Activated CD8-positive, alpha-beta memory T cell treated with anti-CD3 and anti-CD28 coated beads, Interleukin-2, amount 10 ng/mL, durations not matched to agents 7 days and 5 days (primary cell): ENCODE results near the gene VAT1L. TPM values are rescaled to one million over a fixed set of nuclear protein-coding genes. Genes with fewer than 3 reads are reported as not detected.

Source experiments
- ATAC-seq: fragments of 150-1000 bp; cut with Tn5 transposase; one replicate; pipeline ENCODE4 v1.10.0; 2021; ENCODE audit warnings: moderate library complexity
- CTCF ChIA-PET: fragments of 350-600 bp; sonication (Branson Sonifier 250); formaldehyde crosslinking; loops from one replicate; lab custom pipeline; 2021; ENCODE audit warnings: antibody characterized with exemption; lab: Charles Lee
- DNase-seq: peaks from one replicate; pipeline ENCODE4 v3.0.0-alpha.2; 2020
- H3K27ac Mint-ChIP-seq: one replicate; pipeline ENCODE4 v1.8.0; 2021; ENCODE audit warnings: mild to moderate bottlenecking, mixed read lengths
- H3K27me3 Mint-ChIP-seq: one replicate; pipeline ENCODE4 v1.8.0; 2021; ENCODE audit warnings: mixed read lengths
- H3K36me3 Mint-ChIP-seq: one replicate; pipeline ENCODE4 v1.8.0; 2021; ENCODE audit warnings: mild to moderate bottlenecking, mixed read lengths
- H3K4me1 Mint-ChIP-seq: one replicate; pipeline ENCODE4 v1.8.0; 2021; ENCODE audit warnings: mixed read lengths
- H3K4me3 Mint-ChIP-seq: one replicate; pipeline ENCODE4 v1.8.0; 2021; ENCODE audit warnings: mild to moderate bottlenecking, moderate library complexity, mixed read lengths
- H3K9me3 Mint-ChIP-seq: one replicate; pipeline ENCODE4 v1.8.0; 2022; ENCODE audit warnings: low read depth, mixed read lengths
- total RNA-seq, 2 experiments: library from RNA; stranded (reverse); gene quantifications; one replicate each; pipeline ENCODE4 v1.2.3, GENCODE V29; 2021

Gene VAT1L
- total RNA-seq, 2 experiments from 2014 or later = not detected

DNA sequence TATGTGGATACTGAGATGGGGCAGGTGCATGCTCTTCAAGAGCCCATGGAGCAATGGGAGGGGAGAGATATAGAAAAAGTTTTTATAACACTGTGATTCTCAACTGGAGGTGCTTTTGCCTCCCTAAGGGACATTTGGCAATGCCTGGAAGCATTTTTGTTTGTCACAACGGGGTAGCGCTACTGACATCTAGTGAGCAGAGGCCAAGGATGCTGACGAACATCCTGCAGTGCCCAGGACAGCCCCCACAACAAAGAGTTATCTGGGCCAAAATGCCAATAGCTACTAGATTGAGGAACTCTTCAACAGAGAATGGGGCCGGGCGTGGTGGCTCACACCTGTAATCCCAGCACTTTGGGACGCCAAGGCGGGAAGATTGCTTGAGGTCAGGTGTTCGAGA, 166.8 kb downstream of the VAT1L start:
- no peaks in the 10 kb centered on the region for H3K9me3 Mint-ChIP-seq
- no peaks in the 10 kb centered on the region for H3K4me1 Mint-ChIP-seq
- CTCF ChIA-PET = no interaction called here
- no peak overlapping the region for H3K27ac Mint-ChIP-seq
- H3K36me3 Mint-ChIP-seq = no peaks in the 10 kb centered on the region
- no peak overlapping the region for H3K4me3 Mint-ChIP-seq
- ATAC-seq (no peak), DNase-seq (no peak)
- no peaks in the 10 kb centered on the region for H3K27me3 Mint-ChIP-seq

DNA sequence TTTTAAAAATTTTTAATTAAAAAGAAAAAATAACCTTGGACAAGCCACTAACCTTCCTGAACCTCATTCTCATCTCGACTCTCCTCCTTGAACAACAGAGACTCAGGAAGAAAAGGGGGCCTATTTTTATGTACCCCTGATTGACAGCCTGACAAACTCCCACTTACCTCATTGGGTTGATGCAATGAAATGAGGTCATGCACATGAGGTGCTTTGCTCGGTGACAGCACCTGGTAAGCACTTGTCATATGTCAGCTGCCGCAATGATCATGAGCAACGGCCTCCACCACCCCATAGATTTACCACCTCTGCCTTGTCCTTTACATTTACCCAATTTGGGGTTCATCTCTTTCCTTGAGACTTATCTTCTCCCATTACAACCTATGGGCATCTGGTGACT, 167.9 kb downstream of the VAT1L start:
- Mint-ChIP-seq H3K36me3 (no peaks in the 10 kb centered on the region), H3K4me3 (no peak overlapping the region), H3K9me3 (no peaks in the 10 kb centered on the region), H3K4me1 (no peaks in the 10 kb centered on the region), H3K27me3 (no peaks in the 10 kb centered on the region), H3K27ac (no peak overlapping the region)
- no peak for ATAC-seq
- no peak for DNase-seq
- CTCF ChIA-PET = no interaction called here

DNA sequence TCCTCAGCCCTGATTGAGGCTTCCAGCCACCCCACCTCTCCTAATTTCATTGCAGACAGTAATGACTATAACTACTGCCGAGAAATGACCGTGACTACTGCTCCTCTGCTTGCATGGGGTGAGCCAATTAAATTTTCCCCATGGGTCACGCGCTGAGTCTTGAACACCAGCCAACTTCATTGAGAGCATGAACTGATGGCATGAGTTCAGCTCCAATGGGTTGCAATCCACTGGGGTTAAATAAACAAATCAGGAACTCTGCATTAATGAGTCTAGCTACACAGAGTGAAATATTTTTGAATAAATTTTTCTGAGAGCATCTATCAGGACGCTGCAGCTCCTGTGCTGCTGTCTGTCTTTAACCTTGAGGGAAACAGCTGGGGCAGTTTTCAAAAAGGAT, 172.4 kb downstream of the VAT1L start:
- Mint-ChIP-seq H3K27me3 (peaks cover 11% of the 10 kb centered on the region), H3K9me3 (no peaks in the 10 kb centered on the region), H3K4me3 (no peak overlapping the region), H3K4me1 (peaks cover 3% of the 10 kb centered on the region), H3K27ac (no peak overlapping the region), H3K36me3 (no peaks in the 10 kb centered on the region)
- ATAC-seq (no peak), DNase-seq (no peak)
- CTCF ChIA-PET = no interaction called here

DNA sequence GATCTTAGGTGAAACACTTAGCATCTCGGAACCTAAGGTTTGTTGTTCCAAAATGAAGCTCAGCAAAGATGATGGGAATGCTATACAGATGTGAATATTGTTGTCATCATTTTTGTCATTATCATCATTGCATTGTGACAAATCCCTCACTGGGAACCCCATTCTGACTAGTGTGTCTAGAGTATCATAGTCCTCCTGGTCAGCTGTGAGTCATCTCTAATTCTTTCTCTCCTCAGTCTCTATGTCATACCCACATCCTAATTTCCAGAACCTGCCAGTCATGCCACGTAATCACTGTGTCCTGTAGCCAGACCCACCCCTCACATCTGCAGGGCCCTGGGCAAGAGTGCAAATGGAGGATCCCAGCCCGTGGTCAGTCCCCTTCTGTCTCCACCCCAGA, 173.4 kb downstream of the VAT1L start:
- Mint-ChIP-seq H3K27me3 (peaks cover 18% of the 10 kb centered on the region), H3K36me3 (no peaks in the 10 kb centered on the region), H3K4me1 (peaks cover 3% of the 10 kb centered on the region), H3K9me3 (no peaks in the 10 kb centered on the region), H3K27ac (no peak overlapping the region), H3K4me3 (no peak overlapping the region)
- DNase-seq (no peak), ATAC-seq (no peak)
- CTCF ChIA-PET = no interaction called here

DNA sequence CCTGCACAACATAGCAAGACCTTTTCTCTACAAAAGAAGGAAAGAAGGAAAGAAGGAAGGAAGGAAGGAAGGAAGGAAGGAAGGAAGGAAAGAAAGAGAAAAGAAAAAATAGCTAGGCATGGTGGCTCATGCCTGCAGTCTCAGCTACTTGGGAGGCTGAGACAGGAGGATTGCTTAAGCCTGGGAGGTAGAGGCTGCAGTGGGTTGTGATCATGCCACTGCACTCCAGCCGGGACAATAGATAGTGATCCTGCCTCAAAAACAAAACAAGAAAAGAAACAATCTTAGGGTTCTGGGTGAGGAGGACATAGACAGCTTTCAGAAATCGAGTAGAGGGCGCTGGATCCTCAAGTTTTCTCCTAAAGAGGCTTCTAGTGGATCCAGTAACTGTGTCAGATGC, 174.3 kb downstream of the VAT1L start:
- peaks cover 23% of the 10 kb centered on the region for H3K27me3 Mint-ChIP-seq
- CTCF ChIA-PET = no interaction called here
- H3K36me3 Mint-ChIP-seq = no peaks in the 10 kb centered on the region
- no peak overlapping the region for H3K4me3 Mint-ChIP-seq
- H3K27ac Mint-ChIP-seq = no peak overlapping the region
- DNase-seq (no peak), ATAC-seq (no peak)
- H3K9me3 Mint-ChIP-seq = no peaks in the 10 kb centered on the region
- peaks cover 3% of the 10 kb centered on the region for H3K4me1 Mint-ChIP-seq

DNA sequence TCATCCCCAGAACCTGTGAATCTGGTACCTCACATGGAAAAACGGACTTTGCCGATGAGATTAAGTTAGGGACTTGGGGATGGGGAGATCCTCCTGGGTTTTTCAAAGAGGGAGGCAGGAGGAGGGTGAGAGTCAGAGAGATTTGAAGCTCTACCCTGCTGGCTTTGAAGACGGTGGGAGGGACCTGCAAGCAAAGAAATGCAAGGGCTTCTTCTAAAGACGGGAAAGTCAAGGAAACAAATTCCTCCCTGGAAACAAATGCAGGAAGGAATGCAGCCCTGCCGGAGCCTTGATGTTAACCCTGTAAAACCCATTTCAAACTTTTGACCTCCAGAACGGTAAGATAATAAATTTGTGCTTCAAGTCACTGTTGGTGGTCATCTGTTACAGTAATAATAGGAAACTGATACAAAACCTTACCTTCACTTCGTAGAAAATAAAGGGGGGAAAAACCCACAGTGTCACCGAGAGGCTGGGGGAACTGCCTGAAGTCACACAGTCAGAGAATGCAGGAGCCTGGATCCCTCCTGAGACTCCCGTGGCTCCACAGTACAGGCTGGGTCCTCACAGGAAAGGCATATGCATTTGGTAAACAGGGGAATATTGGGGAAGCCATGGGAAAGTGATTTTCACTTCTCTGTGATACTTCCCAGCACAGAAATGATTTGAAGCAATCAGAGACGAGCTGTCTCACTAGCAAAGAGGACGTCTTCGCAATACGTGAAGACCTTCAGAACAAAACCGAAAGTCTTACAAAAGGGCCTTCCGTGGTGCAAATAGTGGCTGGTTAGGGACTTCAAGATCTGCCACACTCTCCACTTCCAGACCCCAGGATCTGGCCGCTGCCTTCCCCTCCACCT, 175.1 kb downstream of the VAT1L start:
- peak overlapping the region; percentile 14 for H3K27ac Mint-ChIP-seq
- no peaks in the 10 kb centered on the region for H3K9me3 Mint-ChIP-seq
- peak overlapping the region; percentile 27 for H3K4me3 Mint-ChIP-seq
- peaks cover 25% of the 10 kb centered on the region for H3K27me3 Mint-ChIP-seq
- ATAC-seq = no peak
- H3K4me1 Mint-ChIP-seq = peaks cover 3% of the 10 kb centered on the region
- no peaks in the 10 kb centered on the region for H3K36me3 Mint-ChIP-seq
- DNase-seq = no peak
- CTCF ChIA-PET = interaction anchor here (1.1 kb wide), 1 partner anchor 40 kb away, joined by 3 read pairs; no protein-coding TSS in a partner anchor

DNA sequence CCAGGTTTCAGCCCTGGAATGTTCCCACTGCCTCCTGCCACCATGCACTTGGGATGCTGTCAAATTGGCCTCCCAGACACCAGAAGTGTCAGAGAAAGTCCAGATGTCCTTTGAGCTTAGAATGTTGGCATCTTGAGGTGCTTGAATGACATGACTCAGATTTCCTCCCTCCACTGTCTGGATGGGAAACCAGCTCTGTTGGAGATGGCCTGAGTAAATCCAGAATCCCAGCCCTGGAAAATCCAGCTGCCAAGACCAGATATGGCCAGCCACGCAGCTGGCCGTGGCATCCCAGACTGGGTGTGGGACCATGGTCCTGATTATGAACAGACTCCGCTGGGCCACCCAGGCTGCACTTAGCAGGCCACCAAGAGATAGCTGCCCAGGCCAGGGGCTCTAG, 177.0 kb downstream of the VAT1L start:
- H3K27ac Mint-ChIP-seq = no peak overlapping the region
- DNase-seq = no peak
- CTCF ChIA-PET = interaction anchor here (1.6 kb wide), 1 partner anchor 15 kb away, joined by 3 read pairs; no protein-coding TSS in a partner anchor
- H3K4me1 Mint-ChIP-seq = peaks cover 3% of the 10 kb centered on the region
- H3K36me3 Mint-ChIP-seq = no peaks in the 10 kb centered on the region
- H3K4me3 Mint-ChIP-seq = no peak overlapping the region
- H3K9me3 Mint-ChIP-seq = no peaks in the 10 kb centered on the region
- peaks cover 32% of the 10 kb centered on the region for H3K27me3 Mint-ChIP-seq
- no peak for ATAC-seq

DNA sequence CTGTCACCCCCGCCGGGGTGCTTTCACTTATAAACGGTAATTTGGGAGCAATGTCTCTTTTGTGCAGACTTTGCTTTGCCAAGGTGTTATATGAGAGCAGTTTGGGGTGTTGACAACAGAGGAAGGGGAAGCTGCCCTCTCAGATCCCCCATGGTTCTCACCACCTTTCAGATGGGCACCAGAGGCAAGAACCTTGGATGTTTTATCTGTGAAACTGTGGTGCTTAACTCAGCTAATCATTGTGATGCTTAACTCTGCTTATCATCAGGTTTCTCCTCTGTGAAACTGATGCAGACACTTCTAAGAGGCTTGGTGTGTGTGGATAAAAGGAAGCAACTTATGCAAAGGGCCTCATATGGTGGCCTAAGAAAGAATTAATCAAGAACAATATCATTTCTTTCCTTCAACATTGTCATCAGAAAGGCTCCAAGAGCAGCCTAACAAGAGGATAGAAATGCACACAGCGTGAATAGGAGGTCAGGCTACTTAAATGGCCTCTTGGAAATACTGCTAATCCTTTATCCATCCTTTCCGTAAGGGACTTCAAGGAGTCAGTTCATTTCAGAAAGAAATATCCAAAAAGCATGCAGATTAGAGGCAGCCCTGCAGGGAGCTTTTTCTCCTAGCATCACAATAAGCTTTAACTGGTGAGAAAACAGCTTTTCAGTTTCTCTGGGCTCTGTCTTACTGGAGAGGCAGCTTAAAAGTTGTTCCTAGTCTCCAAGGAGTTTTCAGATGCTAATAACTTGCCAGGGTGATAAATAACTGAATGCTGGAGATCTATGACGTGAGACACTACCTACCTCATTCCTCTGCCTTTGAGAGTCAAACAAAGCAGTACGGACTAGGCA, 178.9 kb downstream of the VAT1L start:
- ATAC-seq (no peak), DNase-seq (no peak)
- CTCF ChIA-PET = interaction anchor here (0.7 to 1.2 kb wide), 2 partner anchors 36 to 293 kb away, joined by 3 read pairs; no protein-coding TSS in a partner anchor
- Mint-ChIP-seq H3K9me3 (no peaks in the 10 kb centered on the region), H3K36me3 (no peaks in the 10 kb centered on the region), H3K4me1 (peaks cover 3% of the 10 kb centered on the region), H3K27ac (no peak overlapping the region), H3K27me3 (peaks cover 36% of the 10 kb centered on the region), H3K4me3 (no peak overlapping the region)

DNA sequence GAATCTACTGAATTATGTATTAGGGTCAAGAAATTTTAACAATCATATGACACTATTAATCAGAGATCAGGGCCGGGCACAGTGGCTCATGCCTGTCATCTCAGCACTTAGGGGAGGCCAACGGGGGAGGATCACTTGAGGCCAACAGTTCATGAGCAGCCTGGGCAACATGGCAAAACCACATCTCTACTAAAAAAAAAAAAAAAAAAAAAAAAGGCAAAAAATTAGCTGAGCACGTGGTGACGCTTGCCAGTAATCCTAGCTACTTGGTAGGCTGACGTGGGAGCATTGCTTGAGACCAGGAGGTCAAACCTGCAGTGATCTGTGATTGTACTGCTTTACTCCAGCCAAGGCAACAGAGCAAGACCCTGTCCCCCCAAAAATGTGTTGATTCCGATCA, 181.5 kb downstream of the VAT1L start:
- H3K4me1 Mint-ChIP-seq = no peaks in the 10 kb centered on the region
- no peak for ATAC-seq
- DNase-seq = no peak
- no peak overlapping the region for H3K27ac Mint-ChIP-seq
- CTCF ChIA-PET = interaction anchor here (0.6 to 1.5 kb wide), 3 partner anchors 33 to 302 kb away, joined by 3 to 6 read pairs (median 3); no protein-coding TSS in a partner anchor
- H3K36me3 Mint-ChIP-seq = no peaks in the 10 kb centered on the region
- peaks cover 24% of the 10 kb centered on the region for H3K27me3 Mint-ChIP-seq
- no peaks in the 10 kb centered on the region for H3K9me3 Mint-ChIP-seq
- no peak overlapping the region for H3K4me3 Mint-ChIP-seq

DNA sequence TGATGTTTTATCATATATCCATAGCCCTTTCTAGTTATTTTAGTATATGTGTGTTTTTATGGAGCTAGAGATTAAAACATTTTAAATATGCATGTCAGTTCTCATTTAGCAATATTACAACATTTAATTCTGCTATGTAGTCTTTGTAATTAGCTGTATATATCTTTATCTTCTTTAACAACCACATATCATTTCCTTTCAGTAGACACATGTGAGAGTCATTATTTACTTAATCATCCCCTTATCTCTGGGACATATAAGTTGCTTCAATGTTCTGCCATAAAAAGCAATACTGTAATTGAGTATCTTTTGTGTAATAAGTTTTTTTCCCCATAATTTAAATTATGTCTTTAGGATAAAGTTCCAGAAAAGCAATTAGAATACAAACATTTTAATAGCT, 182.0 kb downstream of the VAT1L start:
- H3K4me1 Mint-ChIP-seq = no peaks in the 10 kb centered on the region
- peaks cover 24% of the 10 kb centered on the region for H3K27me3 Mint-ChIP-seq
- DNase-seq (no peak), ATAC-seq (no peak)
- CTCF ChIA-PET = interaction anchor here (0.6 to 1.5 kb wide), 5 partner anchors 33 to 303 kb away, joined by 3 to 6 read pairs (median 3); no protein-coding TSS in a partner anchor
- no peak overlapping the region for H3K4me3 Mint-ChIP-seq
- no peak overlapping the region for H3K27ac Mint-ChIP-seq
- H3K9me3 Mint-ChIP-seq = no peaks in the 10 kb centered on the region
- H3K36me3 Mint-ChIP-seq = no peaks in the 10 kb centered on the region

DNA sequence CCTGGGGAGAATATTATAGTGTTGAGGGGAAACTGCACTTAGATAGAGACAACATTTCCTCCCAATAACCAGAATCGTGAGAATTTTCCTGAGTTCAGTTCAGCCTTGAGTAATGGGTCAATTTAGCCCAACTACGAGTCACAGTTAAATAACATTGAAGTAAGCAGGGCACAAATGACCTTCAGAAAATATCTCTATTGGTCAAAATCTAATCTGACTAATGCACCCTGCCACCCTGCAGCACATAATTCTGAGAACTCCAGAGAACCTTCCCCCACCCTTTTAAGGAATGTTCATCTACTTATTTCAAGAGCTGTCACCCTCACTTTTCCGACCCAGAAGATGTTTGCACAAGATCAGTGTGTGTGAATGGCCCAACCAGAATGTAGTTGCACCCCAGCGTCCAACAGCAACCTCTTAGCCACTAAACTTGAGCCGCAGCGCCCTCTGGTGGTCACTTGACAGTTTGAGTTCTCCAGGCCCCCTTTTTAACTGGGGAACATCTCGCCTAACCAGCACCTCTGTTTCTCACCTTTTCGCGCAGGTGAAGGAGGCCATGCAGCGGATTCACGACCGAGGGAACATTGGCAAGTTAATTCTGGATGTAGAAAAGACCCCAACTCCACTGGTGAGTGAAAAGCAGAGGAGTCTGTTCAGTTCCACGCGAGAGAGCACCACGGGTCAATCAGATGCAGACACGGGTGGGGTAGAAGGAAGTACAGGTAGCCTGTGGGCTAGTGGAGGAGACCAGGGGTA, 183.1 kb downstream of the VAT1L start:
- ATAC-seq = peak; percentile 49
- no peak overlapping the region for H3K4me3 Mint-ChIP-seq
- H3K27me3 Mint-ChIP-seq = peaks cover 21% of the 10 kb centered on the region
- no peaks in the 10 kb centered on the region for H3K4me1 Mint-ChIP-seq
- peak; percentile 80 for DNase-seq
- H3K36me3 Mint-ChIP-seq = no peaks in the 10 kb centered on the region
- no peak overlapping the region for H3K27ac Mint-ChIP-seq
- no peaks in the 10 kb centered on the region for H3K9me3 Mint-ChIP-seq
- CTCF ChIA-PET = interaction anchor here (0.8 to 1.5 kb wide), 4 partner anchors 32 to 297 kb away, joined by 3 to 6 read pairs (median 3); no protein-coding TSS in a partner anchor

DNA sequence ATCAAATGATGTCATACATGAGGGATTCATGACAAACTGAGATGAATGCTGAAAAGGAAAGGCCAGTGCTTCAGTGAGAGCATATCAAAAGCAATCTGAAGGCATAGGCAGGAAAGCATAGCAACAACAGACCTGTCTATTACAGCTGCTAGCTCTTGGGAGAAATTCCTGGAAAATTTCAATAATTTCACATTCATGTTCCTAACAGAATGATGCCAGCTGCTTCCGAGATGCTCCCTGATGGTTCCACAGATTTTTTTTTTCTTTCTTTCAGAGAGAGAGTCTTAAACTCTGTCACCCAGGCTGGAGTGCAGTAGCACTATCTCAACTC, 183.7 kb downstream of the VAT1L start:
- Mint-ChIP-seq H3K4me3 (no peak overlapping the region), H3K4me1 (no peaks in the 10 kb centered on the region), H3K27me3 (peaks cover 17% of the 10 kb centered on the region), H3K9me3 (no peaks in the 10 kb centered on the region), H3K27ac (no peak overlapping the region), H3K36me3 (no peaks in the 10 kb centered on the region)
- CTCF ChIA-PET = interaction anchor here (0.6 to 1.5 kb wide), 3 partner anchors 31 to 494 kb away, joined by 3 read pairs; no protein-coding TSS in a partner anchor
- ATAC-seq (no peak), DNase-seq (no peak)

DNA sequence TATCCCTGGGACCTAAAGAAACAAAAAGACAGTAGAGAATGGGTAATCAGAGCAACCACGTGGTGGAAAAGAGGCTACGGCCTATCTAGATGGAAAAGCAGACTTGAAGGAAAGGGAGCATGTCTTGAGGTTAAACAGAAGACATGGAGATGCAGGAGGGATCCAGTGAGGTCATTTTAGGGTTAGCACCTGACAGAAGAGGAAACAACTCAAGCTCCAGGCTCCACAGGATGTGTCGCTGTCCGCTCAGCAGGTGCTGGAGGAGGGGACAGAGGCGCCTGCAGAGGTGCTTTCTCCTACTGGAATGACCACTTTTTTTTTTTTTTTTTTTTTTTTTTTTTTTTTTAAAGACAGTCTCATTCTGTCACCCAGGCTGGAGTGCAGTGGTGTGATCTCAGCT, 186.5 kb downstream of the VAT1L start:
- Mint-ChIP-seq H3K9me3 (no peaks in the 10 kb centered on the region), H3K4me3 (no peak overlapping the region), H3K4me1 (no peaks in the 10 kb centered on the region), H3K36me3 (no peaks in the 10 kb centered on the region), H3K27me3 (peaks cover 11% of the 10 kb centered on the region), H3K27ac (no peak overlapping the region)
- ATAC-seq = no peak
- CTCF ChIA-PET = interaction anchor here (0.7 to 0.8 kb wide), 2 partner anchors 293 to 300 kb away, joined by 3 to 4 read pairs; no protein-coding TSS in a partner anchor
- DNase-seq = peak; percentile 41
